B cell (primary cell): ENCODE data around the gene SS18L1.

ENCODE experiments used
- EZH2 ChIP-seq: IDR thresholded peaks from 2 replicates; pipeline ENCODE4 v1.6.1; 2012; ENCODE audit warnings: borderline replicate concordance, low read depth, mild to moderate bottlenecking, moderate library complexity, low read length; ENCODE audit not compliant: insufficient read depth, poor library complexity, severe bottlenecking
- TF ChIP-seq, protein P1 (sequence below): fragments of 200-600 bp; IDR thresholded peaks from one replicate; pipeline ENCODE4 v1.8.0; 2022; ENCODE audit warnings: antibody characterized with exemption, mild to moderate bottlenecking

DNA sequence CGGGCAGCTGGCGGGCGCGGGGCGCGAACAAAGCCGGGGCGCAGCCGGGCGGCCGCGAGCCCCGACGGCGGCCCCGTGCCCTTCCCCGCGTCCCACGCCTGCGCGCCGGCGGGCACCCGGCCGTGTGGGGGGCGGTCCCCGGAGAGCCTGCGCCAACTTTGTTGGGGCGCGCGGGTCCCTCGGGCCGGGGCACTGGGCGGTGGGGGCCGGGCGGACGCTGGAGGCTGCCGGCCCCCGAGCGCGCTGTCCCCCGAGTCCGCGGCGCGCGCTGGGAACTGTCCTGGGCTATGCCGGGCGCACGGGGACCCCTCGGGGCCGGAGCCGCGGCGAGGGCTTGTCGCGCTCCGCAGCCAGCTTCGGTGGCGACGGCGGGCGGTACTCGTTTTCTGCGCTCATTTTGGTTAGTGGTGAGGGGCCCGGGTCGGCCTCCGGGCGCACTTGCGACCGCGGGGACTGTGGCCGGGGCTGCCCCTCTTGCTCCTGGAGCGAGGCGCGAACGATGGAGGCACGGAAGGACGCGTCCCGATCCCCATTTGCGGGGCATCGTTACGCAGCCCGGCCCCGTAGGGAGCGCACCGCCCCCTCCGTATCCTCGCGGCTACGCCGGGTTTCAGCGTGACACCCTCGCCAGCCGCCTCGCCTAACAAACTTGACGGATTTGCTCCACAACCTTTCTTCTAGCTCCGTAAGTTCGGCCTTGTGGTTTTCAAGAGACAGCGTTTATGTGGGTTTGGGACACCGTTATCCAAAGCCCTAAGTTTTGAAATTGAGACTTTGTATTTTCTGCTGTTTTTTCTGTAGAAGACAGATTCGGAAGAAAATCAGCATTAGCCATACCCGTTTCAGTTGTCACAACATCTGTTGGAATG lies 622 bp downstream of the SS18L1 start:
- TF ChIP-seq, protein P1, sequence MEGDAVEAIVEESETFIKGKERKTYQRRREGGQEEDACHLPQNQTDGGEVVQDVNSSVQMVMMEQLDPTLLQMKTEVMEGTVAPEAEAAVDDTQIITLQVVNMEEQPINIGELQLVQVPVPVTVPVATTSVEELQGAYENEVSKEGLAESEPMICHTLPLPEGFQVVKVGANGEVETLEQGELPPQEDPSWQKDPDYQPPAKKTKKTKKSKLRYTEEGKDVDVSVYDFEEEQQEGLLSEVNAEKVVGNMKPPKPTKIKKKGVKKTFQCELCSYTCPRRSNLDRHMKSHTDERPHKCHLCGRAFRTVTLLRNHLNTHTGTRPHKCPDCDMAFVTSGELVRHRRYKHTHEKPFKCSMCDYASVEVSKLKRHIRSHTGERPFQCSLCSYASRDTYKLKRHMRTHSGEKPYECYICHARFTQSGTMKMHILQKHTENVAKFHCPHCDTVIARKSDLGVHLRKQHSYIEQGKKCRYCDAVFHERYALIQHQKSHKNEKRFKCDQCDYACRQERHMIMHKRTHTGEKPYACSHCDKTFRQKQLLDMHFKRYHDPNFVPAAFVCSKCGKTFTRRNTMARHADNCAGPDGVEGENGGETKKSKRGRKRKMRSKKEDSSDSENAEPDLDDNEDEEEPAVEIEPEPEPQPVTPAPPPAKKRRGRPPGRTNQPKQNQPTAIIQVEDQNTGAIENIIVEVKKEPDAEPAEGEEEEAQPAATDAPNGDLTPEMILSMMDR = no peak
- TF ChIP-seq EZH2 = no peak
